Activated naive CD8-positive, alpha-beta T cell (primary cell): ENCODE data around the gene DYRK1A.

ENCODE experiments used
- H3K27ac Mint-ChIP-seq: one replicate; pipeline ENCODE4 v1.8.0; 2021; ENCODE audit warnings: mixed read lengths
- H3K27me3 Mint-ChIP-seq: one replicate; pipeline ENCODE4 v1.8.0; 2021; ENCODE audit warnings: mixed read lengths
- H3K36me3 Mint-ChIP-seq: one replicate; pipeline ENCODE4 v1.8.0; 2021; ENCODE audit warnings: mixed read lengths
- H3K4me1 Mint-ChIP-seq: one replicate; pipeline ENCODE4 v1.8.0; 2021; ENCODE audit warnings: low read depth, mixed read lengths
- H3K4me3 Mint-ChIP-seq: one replicate; pipeline ENCODE4 v1.8.0; 2021; ENCODE audit warnings: mild to moderate bottlenecking, mixed read lengths
- H3K9me3 Mint-ChIP-seq: one replicate; pipeline ENCODE4 v1.8.0; 2021; ENCODE audit warnings: low read depth, mixed read lengths

The DYRK1A gene

DNA sequence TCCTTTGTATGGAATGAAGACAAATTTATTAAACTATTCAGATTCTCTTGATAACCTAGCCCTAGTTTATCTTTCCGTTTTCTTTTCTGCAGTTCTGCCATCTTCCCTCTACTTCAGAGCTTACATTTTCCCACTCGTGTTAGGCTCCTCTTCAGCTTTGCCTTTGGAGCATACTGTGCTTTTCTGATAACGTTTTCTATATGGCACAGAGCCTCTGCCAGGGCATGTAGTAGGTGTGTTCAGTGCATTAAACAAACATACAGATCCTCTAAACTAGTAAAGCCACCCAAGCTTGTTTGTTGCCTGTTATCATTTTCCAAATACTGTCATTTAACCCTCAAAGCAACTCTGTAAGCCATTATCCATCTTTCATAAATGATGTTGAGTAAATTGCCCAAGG, 25.1 kb downstream of the DYRK1A start:
- H3K27ac Mint-ChIP-seq: peak overlapping the region; percentile 75
- H3K9me3 Mint-ChIP-seq: no peaks in the 10 kb centered on the region
- peak overlapping the region; percentile 6 for H3K4me3 Mint-ChIP-seq
- no peaks in the 10 kb centered on the region for H3K36me3 Mint-ChIP-seq
- H3K27me3 Mint-ChIP-seq: no peaks in the 10 kb centered on the region
- peaks cover 87% of the 10 kb centered on the region for H3K4me1 Mint-ChIP-seq

DNA sequence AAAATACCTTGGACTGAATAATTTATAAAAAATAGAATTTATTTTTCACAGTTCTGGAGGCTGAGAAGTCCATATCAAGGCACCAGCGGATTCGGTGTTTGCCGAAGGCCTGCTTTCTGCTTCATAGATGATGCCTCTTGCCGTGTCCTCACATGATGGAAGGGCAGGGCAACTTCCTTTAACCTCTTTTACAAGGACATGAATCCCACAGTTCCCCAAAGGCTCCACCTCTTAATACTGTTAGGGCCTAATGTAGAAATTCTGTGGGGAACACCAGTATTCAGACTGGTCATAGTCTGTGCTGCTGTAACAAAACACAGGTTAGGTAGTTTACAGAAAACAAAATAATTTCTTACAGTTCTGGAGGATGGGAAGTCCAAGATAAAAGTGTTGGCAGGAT, 25.9 kb downstream of the DYRK1A start:
- Mint-ChIP-seq H3K4me1 (peaks cover 87% of the 10 kb centered on the region), H3K27ac (peak overlapping the region; percentile 11), H3K9me3 (no peaks in the 10 kb centered on the region), H3K4me3 (peak overlapping the region; percentile 8), H3K36me3 (no peaks in the 10 kb centered on the region), H3K27me3 (no peaks in the 10 kb centered on the region)

DNA sequence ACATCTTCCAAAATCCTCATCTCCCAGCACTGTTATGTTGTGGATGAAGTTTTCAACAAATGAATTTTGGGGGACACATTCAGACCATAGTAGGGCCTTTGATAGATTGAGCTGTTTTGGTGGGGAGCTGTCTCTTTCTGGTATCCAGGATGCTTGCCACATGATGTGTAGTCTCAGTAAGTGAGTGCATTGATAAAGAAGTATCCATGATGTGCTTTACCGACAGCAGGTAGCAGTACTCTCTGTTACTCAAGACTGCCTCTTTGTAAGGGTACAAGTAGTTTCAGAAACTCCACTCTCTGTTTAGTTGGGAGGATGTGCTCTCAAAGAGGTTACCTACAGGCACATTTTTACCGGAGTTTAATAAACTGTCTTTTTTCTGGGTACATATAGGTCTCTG, 26.5 kb downstream of the DYRK1A start:
- no peaks in the 10 kb centered on the region for H3K9me3 Mint-ChIP-seq
- H3K27ac Mint-ChIP-seq: peak overlapping the region; percentile 52
- H3K27me3 Mint-ChIP-seq: no peaks in the 10 kb centered on the region
- peaks cover 85% of the 10 kb centered on the region for H3K4me1 Mint-ChIP-seq
- peak overlapping the region; percentile 39 for H3K4me3 Mint-ChIP-seq
- H3K36me3 Mint-ChIP-seq: no peaks in the 10 kb centered on the region

DNA sequence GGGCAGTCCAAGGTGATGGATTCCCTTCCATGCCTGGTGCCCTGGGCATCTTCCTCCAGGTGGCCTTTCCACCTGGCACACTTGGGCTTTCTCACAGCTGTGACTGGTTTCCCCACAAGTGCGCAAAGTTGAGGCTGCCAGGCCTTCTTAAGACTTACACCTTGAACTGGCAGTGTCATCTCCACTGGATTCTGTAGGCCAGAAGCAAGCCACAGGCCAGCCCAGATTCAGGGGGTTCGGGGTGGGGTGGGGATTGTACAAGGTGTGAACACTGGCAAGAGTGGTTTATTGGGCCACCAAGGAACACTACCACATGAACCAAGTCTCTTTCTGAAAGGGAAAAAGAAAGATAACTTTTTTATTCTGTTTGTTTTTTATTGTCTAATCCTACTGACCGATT, 27.2 kb downstream of the DYRK1A start:
- H3K27ac Mint-ChIP-seq: peak overlapping the region; percentile 52
- H3K4me3 Mint-ChIP-seq: no peak overlapping the region

DNA sequence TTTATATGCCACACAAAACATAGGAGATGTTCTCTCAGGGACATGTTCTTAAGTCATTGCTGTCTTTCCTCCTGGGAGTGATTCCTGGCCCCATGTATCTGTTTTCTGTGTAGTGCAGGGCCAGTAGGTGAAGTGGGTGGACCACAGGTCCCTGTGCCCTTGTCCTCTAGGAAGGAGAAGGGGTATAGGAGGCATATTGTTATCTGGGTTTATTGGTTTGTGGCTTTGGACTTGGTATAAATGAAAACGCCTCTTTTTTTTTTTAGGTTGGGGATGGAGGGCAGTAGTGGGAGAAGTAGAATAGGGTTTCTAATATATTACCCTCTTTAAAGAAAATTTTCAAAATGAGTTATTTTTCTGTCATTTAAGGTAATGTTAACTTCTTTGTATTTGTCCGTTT, 29.4 kb downstream of the DYRK1A start:
- Mint-ChIP-seq H3K27ac (peak overlapping the region; percentile 64), H3K36me3 (peaks cover 2% of the 10 kb centered on the region), H3K9me3 (peaks cover 4% of the 10 kb centered on the region), H3K27me3 (no peaks in the 10 kb centered on the region), H3K4me3 (peak overlapping the region; percentile 22), H3K4me1 (peaks cover 88% of the 10 kb centered on the region)

More for the DNA sequence above, 27.2 kb downstream of the DYRK1A start:
- Mint-ChIP-seq H3K27me3 (no peaks in the 10 kb centered on the region), H3K36me3 (no peaks in the 10 kb centered on the region), H3K4me1 (peaks cover 86% of the 10 kb centered on the region), H3K9me3 (no peaks in the 10 kb centered on the region)

DNA sequence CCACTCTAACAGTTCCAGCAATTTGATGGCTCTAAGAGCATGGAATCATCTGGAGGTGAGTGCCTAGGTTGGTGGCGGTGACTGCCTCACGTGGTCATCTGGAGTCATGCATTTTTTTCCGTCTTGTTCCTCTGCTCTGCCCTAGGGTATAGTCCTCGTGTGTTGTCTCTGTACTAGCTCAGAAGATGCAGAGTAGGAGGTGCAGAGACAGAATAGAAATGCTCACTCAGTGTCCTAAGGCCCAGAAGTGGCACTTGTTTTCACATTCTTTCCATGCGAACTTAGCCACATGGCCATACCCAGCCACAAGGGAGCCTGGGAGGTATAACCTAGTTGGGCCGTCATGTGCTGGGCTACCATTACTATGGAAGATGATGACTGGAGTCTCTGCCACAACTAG, 30.3 kb downstream of the DYRK1A start:
- Mint-ChIP-seq H3K36me3 (peaks cover 5% of the 10 kb centered on the region), H3K27ac (peak overlapping the region; percentile 48), H3K4me3 (no peak overlapping the region)

DNA sequence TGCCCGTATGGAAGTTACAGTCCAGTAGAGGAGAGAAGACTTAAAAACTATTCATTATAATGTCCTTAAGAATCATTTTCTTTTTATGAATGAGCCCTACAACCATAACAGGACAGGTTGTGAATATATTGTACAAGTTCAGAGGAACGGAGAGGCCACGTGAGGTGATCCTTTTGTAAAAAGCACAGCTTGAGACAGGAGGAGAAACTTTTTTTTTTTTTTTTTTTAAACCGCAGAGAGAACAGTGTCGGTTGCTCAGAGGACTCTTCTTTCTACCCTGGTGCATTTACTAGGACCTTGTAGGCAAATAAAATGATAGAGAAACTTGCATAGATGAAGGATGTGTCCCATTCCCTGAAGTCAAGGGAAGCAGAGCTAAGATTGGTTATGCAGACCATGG, 32.1 kb downstream of the DYRK1A start:
- Mint-ChIP-seq H3K27ac (peak overlapping the region; percentile 64), H3K4me1 (peaks cover 80% of the 10 kb centered on the region), H3K4me3 (peak overlapping the region; percentile 62), H3K9me3 (peaks cover 10% of the 10 kb centered on the region), H3K27me3 (no peaks in the 10 kb centered on the region), H3K36me3 (peaks cover 12% of the 10 kb centered on the region)

More for the DNA sequence above, 30.3 kb downstream of the DYRK1A start:
- H3K4me1 Mint-ChIP-seq: peaks cover 83% of the 10 kb centered on the region
- peaks cover 4% of the 10 kb centered on the region for H3K9me3 Mint-ChIP-seq
- no peaks in the 10 kb centered on the region for H3K27me3 Mint-ChIP-seq

DNA sequence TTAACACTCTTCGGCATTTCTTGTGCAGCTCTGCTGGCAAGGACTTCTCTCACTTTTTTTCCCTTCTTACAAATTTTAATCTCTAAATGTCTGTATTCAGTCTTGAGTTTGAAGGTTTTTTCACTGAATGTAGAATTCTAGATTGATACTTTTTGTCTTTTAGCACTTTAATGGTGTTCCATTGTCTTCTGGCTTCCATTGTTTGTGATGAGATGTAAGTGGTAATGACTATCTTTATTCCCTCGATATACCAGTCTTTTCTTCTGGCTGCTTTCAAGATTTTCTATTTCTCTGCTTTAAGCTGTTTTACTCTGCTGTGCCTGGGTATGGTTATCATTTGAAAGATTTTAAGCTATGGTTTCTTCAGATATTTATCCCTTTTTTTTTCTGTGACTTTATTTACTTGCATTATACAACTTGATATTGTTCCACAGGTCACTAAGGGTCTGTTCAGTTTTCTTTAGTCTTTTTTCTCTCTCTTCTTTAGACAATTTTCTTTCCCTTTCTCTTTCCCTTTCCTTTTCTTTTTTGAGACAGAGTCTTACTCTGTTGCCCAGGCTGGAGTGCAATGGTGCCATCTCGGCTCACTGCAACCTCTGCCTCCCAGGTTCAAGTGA, 35.8 kb downstream of the DYRK1A start:
- Mint-ChIP-seq H3K4me1 (peaks cover 85% of the 10 kb centered on the region), H3K4me3 (peak overlapping the region; percentile 0), H3K27me3 (no peaks in the 10 kb centered on the region), H3K9me3 (peaks cover 10% of the 10 kb centered on the region), H3K36me3 (peaks cover 14% of the 10 kb centered on the region), H3K27ac (peak overlapping the region; percentile 38)

DNA sequence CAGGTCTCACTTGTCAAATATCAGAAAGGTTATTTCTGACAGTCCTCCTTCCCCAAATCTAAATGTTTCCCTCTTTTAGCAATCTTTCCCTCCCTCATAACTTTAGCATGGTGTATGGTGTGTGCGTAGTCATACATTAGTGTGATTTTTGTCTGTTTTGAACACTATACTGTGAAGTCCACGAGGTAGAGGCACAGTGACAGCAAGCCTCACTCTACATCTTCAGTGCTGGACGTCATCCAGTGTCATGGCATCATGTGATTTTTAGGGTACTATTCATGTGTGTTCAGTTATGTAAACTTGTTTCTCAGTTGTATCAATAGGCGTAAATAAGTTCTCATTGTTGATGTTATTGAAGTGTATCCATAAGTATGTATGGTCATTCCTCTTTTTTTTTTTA, 39.1 kb downstream of the DYRK1A start:
- peaks cover 7% of the 10 kb centered on the region for H3K9me3 Mint-ChIP-seq
- peak overlapping the region; percentile 72 for H3K27ac Mint-ChIP-seq
- peaks cover 19% of the 10 kb centered on the region for H3K36me3 Mint-ChIP-seq
- peaks cover 80% of the 10 kb centered on the region for H3K4me1 Mint-ChIP-seq
- H3K4me3 Mint-ChIP-seq: peak overlapping the region; percentile 46
- no peaks in the 10 kb centered on the region for H3K27me3 Mint-ChIP-seq

DNA sequence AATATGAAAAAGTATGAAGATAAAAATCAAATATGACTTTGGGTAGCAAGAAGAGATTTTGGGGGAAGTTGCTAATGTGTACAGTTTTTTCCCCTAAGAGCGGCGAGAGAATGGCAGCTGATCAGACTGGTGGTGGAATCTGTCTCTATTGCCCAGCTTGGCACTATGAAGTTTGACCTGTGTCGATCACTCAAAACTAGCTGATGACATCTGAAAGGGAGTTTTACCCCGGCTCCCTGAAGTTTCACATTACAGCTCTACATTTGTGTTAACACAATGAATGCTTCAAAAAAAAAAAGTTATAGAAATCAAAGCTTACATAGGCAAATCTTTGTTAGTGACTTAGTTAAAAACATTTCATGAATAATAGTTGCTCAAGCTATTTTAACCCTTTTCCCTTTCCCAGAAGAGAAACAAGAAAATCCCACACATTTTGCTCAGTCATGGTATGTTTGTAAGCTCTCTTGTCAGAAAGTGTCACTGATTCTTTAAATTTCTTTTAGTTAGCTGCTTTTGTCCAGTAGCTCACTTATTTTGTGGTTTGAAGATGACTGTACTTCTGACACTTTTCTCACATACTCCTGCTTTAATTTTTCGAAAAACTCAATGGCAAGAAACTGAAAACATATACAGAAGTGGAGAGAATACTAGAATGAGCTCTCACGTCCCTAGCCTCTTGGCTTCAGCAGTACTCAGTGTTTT, 41.3 kb downstream of the DYRK1A start:
- peak overlapping the region; percentile 77 for H3K27ac Mint-ChIP-seq
- no peaks in the 10 kb centered on the region for H3K9me3 Mint-ChIP-seq
- peaks cover 10% of the 10 kb centered on the region for H3K36me3 Mint-ChIP-seq
- H3K27me3 Mint-ChIP-seq: no peaks in the 10 kb centered on the region
- H3K4me3 Mint-ChIP-seq: peak overlapping the region; percentile 64
- H3K4me1 Mint-ChIP-seq: peaks cover 85% of the 10 kb centered on the region

DNA sequence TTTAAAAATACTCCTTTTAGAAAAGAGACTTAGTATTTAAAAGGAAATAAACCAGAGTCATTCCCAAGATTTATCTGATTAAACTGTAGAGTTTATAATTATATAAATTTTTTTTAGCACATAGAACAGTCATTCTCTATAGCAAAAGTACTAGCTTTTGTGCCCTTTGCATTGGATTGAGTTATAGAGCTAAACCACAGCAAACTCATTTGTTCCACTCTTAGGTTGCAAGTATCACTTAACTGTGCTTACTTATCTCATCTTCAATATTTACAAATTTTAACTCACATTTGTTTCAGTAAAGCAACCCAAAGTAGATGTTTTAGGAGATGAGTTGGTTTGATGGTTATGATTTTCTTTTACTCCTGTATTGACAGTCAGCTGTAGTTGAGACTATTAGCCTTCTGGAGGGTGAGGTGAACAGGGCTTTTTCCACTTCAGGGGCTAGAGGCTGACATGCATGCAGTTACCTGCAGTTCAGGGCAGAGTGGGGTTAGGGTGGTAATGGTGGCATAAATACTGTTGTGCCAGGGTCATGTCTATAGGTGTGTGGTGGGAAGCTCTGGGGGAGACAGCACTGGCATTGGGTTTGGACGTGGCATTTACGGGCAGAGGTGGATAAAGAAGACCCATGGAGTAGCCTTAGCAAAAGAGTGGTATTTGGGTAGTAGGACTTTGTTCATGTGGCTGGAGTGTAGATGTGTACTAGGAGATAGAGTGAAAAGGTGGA, 42.1 kb downstream of the DYRK1A start:
- Mint-ChIP-seq H3K27ac (peak overlapping the region; percentile 83), H3K36me3 (peaks cover 10% of the 10 kb centered on the region), H3K4me1 (peaks cover 85% of the 10 kb centered on the region), H3K4me3 (peak overlapping the region; percentile 36), H3K9me3 (no peaks in the 10 kb centered on the region), H3K27me3 (no peaks in the 10 kb centered on the region)

DNA sequence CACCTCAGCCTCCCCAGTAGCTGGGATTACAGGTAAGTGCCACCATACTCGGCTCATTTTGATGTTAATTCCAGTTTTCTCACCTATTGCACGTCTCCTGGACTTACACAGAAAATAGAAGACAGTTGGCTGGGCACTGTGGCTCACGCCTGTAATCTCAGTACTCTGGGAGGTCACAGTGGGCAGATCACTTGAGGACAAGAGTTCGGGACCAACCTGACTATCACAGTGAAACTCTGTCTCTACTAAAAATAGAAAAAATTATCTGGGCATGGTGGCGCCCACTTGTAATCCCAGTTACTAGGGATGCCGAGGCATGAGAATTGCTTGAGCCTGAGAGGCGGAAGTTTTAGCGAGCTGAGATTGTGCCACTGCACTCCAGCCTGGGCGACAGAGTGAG, 44.1 kb downstream of the DYRK1A start:
- Mint-ChIP-seq H3K9me3 (no peaks in the 10 kb centered on the region), H3K4me1 (peaks cover 85% of the 10 kb centered on the region), H3K27ac (no peak overlapping the region), H3K36me3 (peaks cover 7% of the 10 kb centered on the region), H3K27me3 (no peaks in the 10 kb centered on the region), H3K4me3 (no peak overlapping the region)

DNA sequence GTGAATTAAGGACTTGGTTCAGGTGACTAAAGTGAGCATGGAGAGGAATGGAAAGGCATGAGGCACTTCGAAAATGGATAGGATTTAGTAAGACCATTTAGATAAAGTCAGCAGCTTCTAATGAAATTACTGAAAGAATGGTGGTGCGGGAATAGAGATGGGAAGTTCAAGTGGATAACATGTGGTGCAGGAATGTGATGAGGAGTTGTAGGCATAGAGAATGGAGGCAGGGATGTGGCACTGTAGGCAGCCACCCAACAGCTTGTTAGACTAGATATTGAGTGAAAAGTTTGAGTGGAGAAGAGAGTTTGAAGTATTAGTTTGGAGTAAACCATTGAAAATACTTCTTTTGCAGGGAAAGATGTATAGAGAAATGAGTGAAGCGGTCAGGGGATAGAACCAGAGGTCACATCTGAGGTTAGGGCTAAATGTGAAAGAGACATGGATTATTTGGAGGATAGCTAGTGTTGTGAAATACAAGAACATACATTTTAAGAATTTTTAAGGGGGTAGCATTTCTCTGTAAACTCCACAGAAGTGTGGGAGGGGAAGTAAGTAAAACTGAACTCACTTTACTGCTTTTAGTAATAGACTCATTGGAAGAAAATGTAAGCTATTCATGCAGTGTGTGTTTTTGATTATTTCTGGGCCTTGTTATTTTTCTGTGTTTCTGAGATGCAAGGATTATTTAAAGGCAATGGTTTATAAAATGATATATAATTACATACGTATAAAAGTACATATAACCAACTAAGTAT, 46.2 kb downstream of the DYRK1A start:
- H3K27ac Mint-ChIP-seq: peak overlapping the region; percentile 73
- H3K4me3 Mint-ChIP-seq: peak overlapping the region; percentile 1

DNA sequence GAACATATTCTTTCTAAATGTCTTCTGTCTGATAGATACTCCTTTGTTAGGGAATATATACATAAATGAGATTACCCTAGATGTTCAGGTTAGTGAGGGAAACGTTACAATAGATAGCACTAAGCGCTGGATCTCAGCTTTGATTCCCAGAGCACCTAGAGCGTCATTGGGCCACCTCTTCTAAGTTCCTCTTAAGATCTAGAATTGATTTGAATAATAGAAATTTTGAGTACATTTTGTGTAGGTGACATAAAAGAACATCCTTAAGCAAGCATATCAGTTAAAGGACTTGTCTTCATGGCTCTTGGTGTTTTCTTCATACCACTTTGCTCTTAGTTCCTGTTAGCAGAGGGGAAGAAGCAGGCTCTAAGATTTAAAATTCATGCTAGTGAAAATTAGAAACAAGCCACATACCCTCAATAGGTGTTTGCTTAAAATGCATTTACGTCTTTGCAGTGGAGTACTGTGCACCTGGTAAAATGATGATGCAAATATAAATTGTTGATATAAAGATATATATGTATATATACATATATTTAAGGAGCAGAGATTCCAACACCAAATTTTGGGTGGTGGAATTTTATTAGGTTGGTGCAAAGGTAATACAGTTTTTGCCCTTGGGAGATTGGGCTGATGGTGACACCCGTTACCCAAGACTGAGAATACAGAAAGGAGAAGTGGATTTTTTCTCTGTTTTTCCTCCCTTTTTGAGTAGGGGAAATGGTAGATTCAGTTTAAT, 47.1 kb downstream of the DYRK1A start:
- Mint-ChIP-seq H3K4me3 (no peak overlapping the region), H3K27ac (peak overlapping the region; percentile 47), H3K27me3 (no peaks in the 10 kb centered on the region)

More for the DNA sequence above, 46.2 kb downstream of the DYRK1A start:
- peaks cover 9% of the 10 kb centered on the region for H3K36me3 Mint-ChIP-seq
- H3K4me1 Mint-ChIP-seq: peaks cover 83% of the 10 kb centered on the region
- H3K9me3 Mint-ChIP-seq: no peaks in the 10 kb centered on the region
- H3K27me3 Mint-ChIP-seq: no peaks in the 10 kb centered on the region

More for the DNA sequence above, 47.1 kb downstream of the DYRK1A start:
- H3K36me3 Mint-ChIP-seq: peaks cover 8% of the 10 kb centered on the region
- no peaks in the 10 kb centered on the region for H3K9me3 Mint-ChIP-seq
- H3K4me1 Mint-ChIP-seq: peaks cover 85% of the 10 kb centered on the region
